ENCODE measurements around the gene PODXL2. TPM values are rescaled to one million over a fixed set of nuclear protein-coding genes. Genes with fewer than 3 reads are reported as not detected.

The PODXL2 gene
- total and polyA plus RNA-seq, 4 experiments from 2014 or later, result 3.3 to 8.0 (median 5.5) TPM

DNA sequence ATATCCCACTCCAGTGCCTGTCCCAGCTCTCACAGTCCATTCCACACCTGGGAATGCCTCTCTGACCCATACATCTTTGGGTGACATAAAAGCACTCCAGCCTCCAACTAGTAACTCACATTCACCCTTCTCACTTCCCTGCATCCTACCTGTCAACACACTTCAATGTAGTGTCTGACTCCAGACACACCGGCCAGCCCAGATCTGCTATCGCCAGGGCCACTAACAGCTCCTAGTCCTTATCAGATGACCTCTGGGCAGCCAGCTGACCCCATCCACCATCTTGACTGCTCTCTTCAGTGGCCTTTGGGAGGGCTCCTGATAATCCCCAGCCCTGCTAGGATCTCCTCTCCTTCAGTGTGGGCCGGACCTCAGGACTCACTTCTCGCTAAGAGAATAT is 33.7 kb upstream of the PODXL2 start:
- CTCF ChIA-PET (ENCODE audit: partially characterized antibody), result no interaction called here
- H3K27ac Mint-ChIP-seq, result peak overlapping the region in 1 of 7 donors; percentile 1
- Histone ChIP-seq H3K27me3 (ENCODE audit: insufficient read depth, low read length) (no peaks in the 10 kb centered on the region), H3K36me3 (ENCODE audit: insufficient read depth, low read length) (no peaks in the 10 kb centered on the region), H3K4me3 (ENCODE audit: low read length in 2 of 2) (no peak overlapping the region), H3K4me1 (ENCODE audit: insufficient read depth, low read length) (peaks cover 28% of the 10 kb centered on the region), H3K27ac (ENCODE audit: low read depth, low read length) (no peak overlapping the region), H3K9me3 (ENCODE audit: control insufficient read depth in 1 of 2, low read length in 2 of 2) (no peaks in the 10 kb centered on the region)
- H3K27me3 Mint-ChIP-seq, result no peaks in the 10 kb centered on the region
- H3K9me3 Mint-ChIP-seq, result no peaks in the 10 kb centered on the region
- intact Hi-C loops (cut with micrococcal nuclease), result loop anchor here (10.0 kb wide), 1 partner anchor 611 kb away; the partner anchor contains the start of gene PLXNA1
- DNase-seq, result no peak
- POLR2A ChIA-PET (ENCODE audit: partially characterized antibody), result no interaction called here
- peaks cover 0 to 7% of the 10 kb centered on the region in 2 donors for H3K36me3 Mint-ChIP-seq
- H3K4me3 Mint-ChIP-seq, result peak overlapping the region in 1 of 8 donors; percentile 16
- H3K4me1 Mint-ChIP-seq, result peaks cover 15 to 40% (median 26%) of the 10 kb centered on the region in 4 donors

DNA sequence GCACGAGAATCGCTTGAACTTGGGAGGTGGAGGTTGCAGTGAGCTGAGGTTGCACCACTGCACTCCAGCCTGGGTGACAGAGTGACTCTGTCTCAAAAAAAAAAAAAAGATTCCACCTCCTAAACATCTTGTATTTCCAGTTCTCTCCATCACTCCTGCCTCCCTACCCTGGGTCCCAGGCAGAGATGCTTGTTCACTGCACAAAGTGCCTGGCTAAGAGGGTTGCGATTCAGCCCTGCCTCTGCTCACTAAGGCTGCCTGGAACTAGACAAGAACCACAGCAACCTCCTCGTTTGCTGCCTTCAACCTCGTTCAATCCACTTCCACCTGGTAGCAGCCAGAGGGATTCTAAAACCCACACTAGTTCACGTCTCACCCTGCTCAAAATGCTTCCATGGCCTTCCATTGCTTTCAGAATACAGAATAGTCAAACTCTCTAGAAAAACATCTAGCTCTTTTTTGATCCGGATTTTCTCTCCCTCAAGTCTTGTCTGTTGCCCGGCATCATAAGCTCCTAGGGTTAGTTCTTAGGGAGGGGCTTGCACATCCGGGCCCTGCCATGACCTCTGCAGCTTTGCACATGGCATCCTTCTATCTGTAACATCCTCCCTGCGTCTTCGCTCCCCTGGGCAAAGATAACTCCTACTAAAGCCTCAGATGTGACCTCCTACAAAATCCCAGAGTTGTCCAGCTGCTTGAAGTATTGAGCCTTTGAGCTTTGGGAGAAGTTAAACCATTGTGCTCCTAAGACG is 31.8 kb upstream of the PODXL2 start:
- H3K36me3 Mint-ChIP-seq, result peaks cover 0 to 1% of the 10 kb centered on the region in 2 donors
- H3K9me3 ChIP-seq (ENCODE audit: control insufficient read depth in 1 of 2, low read length in 2 of 2), result no peaks in the 10 kb centered on the region
- ChIA-PET POLR2A (ENCODE audit: partially characterized antibody) (interaction anchor here (1.0 to 1.5 kb wide), 5 partner anchors 8 to 75 kb away, joined by 3 to 10 read pairs (median 7); partner anchors contain the start of genes ABTB1 and PODXL2), CTCF (ENCODE audit: partially characterized antibody) (interaction anchor here (0.6 to 5.2 kb wide), 9 partner anchors 9 to 703 kb away, joined by 3 to 45 read pairs (median 4); partner anchors contain the start of gene PLXNA1)
- no peaks in the 10 kb centered on the region for H3K27me3 Mint-ChIP-seq
- peaks cover 19% of the 10 kb centered on the region for H3K4me1 ChIP-seq (ENCODE audit: insufficient read depth, low read length)
- peaks cover 5 to 30% (median 15%) of the 10 kb centered on the region in 4 donors for H3K4me1 Mint-ChIP-seq
- no peaks in the 10 kb centered on the region for H3K36me3 ChIP-seq (ENCODE audit: insufficient read depth, low read length)
- H3K27ac Mint-ChIP-seq, result peak overlapping the region in 2 of 7 donors; percentile 22 to 32
- H3K27ac ChIP-seq (ENCODE audit: low read depth, low read length), result no peak overlapping the region
- intact Hi-C loops (cut with micrococcal nuclease), result loop anchor here (10.0 kb wide), 1 partner anchor 612 kb away; the partner anchor contains the start of gene PLXNA1
- H3K27me3 ChIP-seq (ENCODE audit: insufficient read depth, low read length), result no peaks in the 10 kb centered on the region
- DNase-seq, result no peak
- no peaks in the 10 kb centered on the region for H3K9me3 Mint-ChIP-seq
- H3K4me3 Mint-ChIP-seq, result peak overlapping the region; percentile 20 to 89 (median 82)
- H3K4me3 ChIP-seq (ENCODE audit: low read length in 2 of 2), result peak overlapping the region in 1 of 2 donors; percentile 62

DNA sequence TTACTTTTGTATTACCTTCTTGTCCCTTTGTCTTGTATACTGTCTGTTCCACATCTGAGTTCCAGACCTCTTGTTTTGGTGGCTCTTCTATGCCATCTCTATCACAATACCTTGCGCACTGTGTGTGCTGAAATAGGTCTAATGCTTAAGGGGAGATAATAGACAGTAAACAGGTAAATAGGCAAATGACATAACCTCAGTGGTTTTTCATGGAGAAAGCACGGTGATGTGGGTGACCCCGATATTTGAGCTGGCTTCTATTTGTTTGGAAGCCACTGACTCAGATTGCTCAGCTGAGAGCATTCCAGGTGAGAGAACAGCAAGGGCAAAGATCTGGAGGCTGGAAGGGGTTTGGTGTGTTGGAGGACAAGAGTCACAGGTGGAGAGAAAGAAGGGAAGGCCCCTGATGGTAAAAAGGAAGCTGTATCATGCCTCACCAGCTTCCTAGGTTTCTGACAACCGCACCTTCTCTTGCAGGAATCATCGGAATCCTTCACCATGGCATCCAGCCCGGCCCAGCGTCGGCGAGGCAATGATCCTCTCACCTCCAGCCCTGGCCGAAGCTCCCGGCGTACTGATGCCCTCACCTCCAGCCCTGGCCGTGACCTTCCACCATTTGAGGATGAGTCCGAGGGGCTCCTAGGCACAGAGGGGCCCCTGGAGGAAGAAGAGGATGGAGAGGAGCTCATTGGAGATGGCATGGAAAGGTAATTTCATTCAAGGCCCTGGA is 30.0 kb upstream of the PODXL2 start:
- no peaks in the 10 kb centered on the region for H3K36me3 ChIP-seq (ENCODE audit: insufficient read depth, low read length)
- POLR2A ChIA-PET (ENCODE audit: partially characterized antibody), result interaction anchor here (1.2 to 1.5 kb wide), 4 partner anchors 9 to 73 kb away, joined by 3 to 7 read pairs (median 5); partner anchors contain the start of gene TPRA1
- H3K27ac ChIP-seq (ENCODE audit: low read depth, low read length), result peak overlapping the region; percentile 51
- Mint-ChIP-seq H3K27me3 (no peaks in the 10 kb centered on the region), H3K4me3 (peak overlapping the region; percentile 78 to 90 (median 86)), H3K9me3 (no peaks in the 10 kb centered on the region), H3K4me1 (peaks cover 5 to 29% (median 15%) of the 10 kb centered on the region in 4 donors), H3K27ac (peak overlapping the region; percentile 22 to 97 (median 87)), H3K36me3 (peaks cover 0 to 4% of the 10 kb centered on the region in 2 donors)
- H3K27me3 ChIP-seq (ENCODE audit: insufficient read depth, low read length), result no peaks in the 10 kb centered on the region
- CTCF ChIA-PET (ENCODE audit: partially characterized antibody), result interaction anchor here (1.6 to 5.2 kb wide), 4 partner anchors 10 to 95 kb away, joined by 3 to 45 read pairs (median 7); no protein-coding TSS in a partner anchor
- intact Hi-C loops (cut with micrococcal nuclease), result loop anchor here (1.0 to 10.0 kb wide), 6 partner anchors 9 to 614 kb away; partner anchors contain the start of genes ABTB1, PLXNA1, PODXL2 and SEC61A1
- H3K4me1 ChIP-seq (ENCODE audit: insufficient read depth, low read length), result peaks cover 19% of the 10 kb centered on the region
- DNase-seq, result no peak
- H3K9me3 ChIP-seq (ENCODE audit: control insufficient read depth in 1 of 2, low read length in 2 of 2), result no peaks in the 10 kb centered on the region
- peak overlapping the region; percentile 47 to 62 for H3K4me3 ChIP-seq (ENCODE audit: low read length in 2 of 2)

DNA sequence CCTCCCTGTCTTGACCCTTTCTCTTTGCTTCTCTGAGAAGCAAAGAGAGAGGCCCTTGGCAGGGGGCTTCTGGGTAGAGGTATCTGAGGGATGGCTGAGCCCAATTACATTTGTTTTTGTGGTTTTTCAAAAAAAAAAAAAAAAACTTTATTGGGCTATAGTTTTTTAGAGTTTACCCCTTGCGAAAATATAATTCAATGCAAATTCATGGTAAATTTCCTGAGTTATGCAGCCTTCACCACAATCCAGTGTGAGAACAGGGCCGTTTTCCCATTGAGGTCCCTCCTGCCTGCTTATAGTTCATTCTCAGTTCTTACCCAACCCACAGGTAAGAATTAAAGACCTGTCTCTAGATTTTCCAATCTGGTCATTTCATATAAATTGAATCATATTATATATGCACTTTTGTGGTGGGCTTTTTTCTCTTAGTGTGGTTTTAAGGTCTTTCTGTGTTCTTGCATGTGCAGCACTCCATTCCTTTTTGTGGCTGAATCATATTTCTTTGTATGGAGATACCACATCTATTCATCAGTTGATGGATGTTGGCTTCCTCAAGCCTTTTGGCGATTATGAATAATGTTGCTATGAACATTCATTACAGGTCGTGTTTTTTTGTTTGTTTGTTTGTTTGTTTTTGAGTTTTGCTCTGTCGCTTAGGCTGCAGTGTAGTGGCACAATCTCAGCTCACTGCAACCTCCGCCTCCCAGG is 28.1 kb upstream of the PODXL2 start:
- Mint-ChIP-seq H3K27ac (peak overlapping the region in 3 of 7 donors; percentile 9 to 68 (median 35)), H3K36me3 (peaks cover 4 to 16% of the 10 kb centered on the region in 2 donors), H3K9me3 (no peaks in the 10 kb centered on the region), H3K4me1 (peaks cover 5 to 32% (median 16%) of the 10 kb centered on the region in 4 donors), H3K27me3 (no peaks in the 10 kb centered on the region), H3K4me3 (no peak overlapping the region)
- Histone ChIP-seq H3K4me3 (ENCODE audit: low read length in 2 of 2) (no peak overlapping the region), H3K36me3 (ENCODE audit: insufficient read depth, low read length) (peaks cover 4% of the 10 kb centered on the region), H3K4me1 (ENCODE audit: insufficient read depth, low read length) (peaks cover 19% of the 10 kb centered on the region), H3K9me3 (ENCODE audit: control insufficient read depth in 1 of 2, low read length in 2 of 2) (no peaks in the 10 kb centered on the region), H3K27ac (ENCODE audit: low read depth, low read length) (no peak overlapping the region), H3K27me3 (ENCODE audit: insufficient read depth, low read length) (no peaks in the 10 kb centered on the region)
- DNase-seq, result no peak
- ChIA-PET POLR2A (ENCODE audit: partially characterized antibody) (no interaction called here), CTCF (ENCODE audit: partially characterized antibody) (interaction anchor here (5.2 kb wide), 1 partner anchor 25 kb away, joined by 45 read pairs; no protein-coding TSS in a partner anchor)
- intact Hi-C loops (cut with micrococcal nuclease), result no loop called here

DNA sequence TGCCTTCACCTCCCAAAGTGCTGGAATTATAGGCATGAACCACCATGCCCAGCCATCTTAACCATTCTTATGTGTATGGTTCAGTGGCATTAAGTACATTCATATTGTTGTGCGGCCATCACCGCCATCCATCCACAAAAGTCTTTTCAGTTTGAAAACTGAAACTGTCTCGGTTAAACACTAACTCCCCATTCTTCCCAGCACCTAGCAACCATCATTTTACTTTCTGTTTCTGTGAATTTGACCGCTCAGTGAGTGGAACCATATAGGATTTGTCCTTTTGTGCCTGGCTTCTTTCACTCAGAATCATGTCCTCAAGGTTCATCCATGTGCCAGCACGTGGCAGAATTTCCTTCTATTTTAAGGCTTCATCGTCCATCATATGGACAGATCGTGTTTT is 24.9 kb upstream of the PODXL2 start:
- Histone ChIP-seq H3K36me3 (ENCODE audit: insufficient read depth, low read length) (peaks cover 10% of the 10 kb centered on the region), H3K4me3 (ENCODE audit: low read length in 2 of 2) (no peak overlapping the region), H3K27me3 (ENCODE audit: insufficient read depth, low read length) (no peaks in the 10 kb centered on the region), H3K9me3 (ENCODE audit: control insufficient read depth in 1 of 2, low read length in 2 of 2) (no peaks in the 10 kb centered on the region), H3K4me1 (ENCODE audit: insufficient read depth, low read length) (peaks cover 4% of the 10 kb centered on the region), H3K27ac (ENCODE audit: low read depth, low read length) (no peak overlapping the region)
- Mint-ChIP-seq H3K27me3 (no peaks in the 10 kb centered on the region), H3K36me3 (peaks cover 19 to 38% of the 10 kb centered on the region in 2 donors), H3K27ac (no peak overlapping the region), H3K4me1 (peaks cover 1 to 15% (median 3%) of the 10 kb centered on the region in 4 donors), H3K9me3 (no peaks in the 10 kb centered on the region), H3K4me3 (peak overlapping the region in 1 of 8 donors; percentile 26)
- intact Hi-C loops (cut with micrococcal nuclease), result no loop called here
- no peak for DNase-seq
- ChIA-PET CTCF (ENCODE audit: partially characterized antibody) (no interaction called here), POLR2A (ENCODE audit: partially characterized antibody) (no interaction called here)

DNA sequence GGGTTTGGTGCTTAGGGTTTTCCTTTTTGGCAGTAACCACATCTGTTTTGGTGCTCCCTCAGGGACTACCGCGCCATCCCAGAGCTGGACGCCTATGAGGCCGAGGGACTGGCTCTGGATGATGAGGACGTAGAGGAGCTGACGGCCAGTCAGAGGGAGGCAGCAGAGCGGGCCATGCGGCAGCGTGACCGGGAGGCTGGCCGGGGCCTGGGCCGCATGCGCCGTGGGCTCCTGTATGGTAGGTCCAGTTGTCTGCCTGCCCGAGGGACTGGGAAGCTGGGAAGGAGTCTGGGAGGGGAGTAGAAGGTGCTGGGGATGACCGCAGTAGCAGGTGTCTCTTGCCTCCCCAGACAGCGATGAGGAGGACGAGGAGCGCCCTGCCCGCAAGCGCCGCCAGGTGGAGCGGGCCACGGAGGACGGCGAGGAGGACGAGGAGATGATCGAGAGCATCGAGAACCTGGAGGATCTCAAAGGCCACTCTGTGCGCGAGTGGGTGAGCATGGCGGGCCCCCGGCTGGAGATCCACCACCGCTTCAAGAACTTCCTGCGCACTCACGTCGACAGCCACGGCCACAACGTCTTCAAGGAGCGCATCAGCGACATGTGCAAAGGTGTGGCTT is 24.3 kb upstream of the PODXL2 start:
- Mint-ChIP-seq H3K27ac (no peak overlapping the region), H3K36me3 (peaks cover 22 to 40% of the 10 kb centered on the region in 2 donors)

More for the DNA sequence above, 24.3 kb upstream of the PODXL2 start:
- H3K4me1 Mint-ChIP-seq, result peaks cover 0 to 15% (median 2%) of the 10 kb centered on the region in 4 donors
- DNase-seq, result no peak
- Histone ChIP-seq H3K9me3 (ENCODE audit: control insufficient read depth in 1 of 2, low read length in 2 of 2) (no peaks in the 10 kb centered on the region), H3K4me1 (ENCODE audit: insufficient read depth, low read length) (peaks cover under 1% of the 10 kb centered on the region), H3K27ac (ENCODE audit: low read depth, low read length) (no peak overlapping the region), H3K27me3 (ENCODE audit: insufficient read depth, low read length) (no peaks in the 10 kb centered on the region), H3K36me3 (ENCODE audit: insufficient read depth, low read length) (peaks cover 10% of the 10 kb centered on the region), H3K4me3 (ENCODE audit: low read length in 2 of 2) (no peak overlapping the region)
- no peaks in the 10 kb centered on the region for H3K27me3 Mint-ChIP-seq
- CTCF ChIA-PET (ENCODE audit: partially characterized antibody), result interaction anchor here (0.6 to 2.0 kb wide), 2 partner anchors 29 to 111 kb away, joined by 3 to 5 read pairs; no protein-coding TSS in a partner anchor
- POLR2A ChIA-PET (ENCODE audit: partially characterized antibody), result no interaction called here
- intact Hi-C loops (cut with micrococcal nuclease), result no loop called here
- no peak overlapping the region for H3K4me3 Mint-ChIP-seq
- H3K9me3 Mint-ChIP-seq, result no peaks in the 10 kb centered on the region
